Suppressor macrophage treated with lipopolysaccharide for 4 hours (primary cell): ENCODE measurements around the gene ETV5.

Source experiments
- DNase-seq: peaks from one replicate; pipeline ENCODE4 v3.0.0-alpha.2; 2020

The ETV5 gene

DNA sequence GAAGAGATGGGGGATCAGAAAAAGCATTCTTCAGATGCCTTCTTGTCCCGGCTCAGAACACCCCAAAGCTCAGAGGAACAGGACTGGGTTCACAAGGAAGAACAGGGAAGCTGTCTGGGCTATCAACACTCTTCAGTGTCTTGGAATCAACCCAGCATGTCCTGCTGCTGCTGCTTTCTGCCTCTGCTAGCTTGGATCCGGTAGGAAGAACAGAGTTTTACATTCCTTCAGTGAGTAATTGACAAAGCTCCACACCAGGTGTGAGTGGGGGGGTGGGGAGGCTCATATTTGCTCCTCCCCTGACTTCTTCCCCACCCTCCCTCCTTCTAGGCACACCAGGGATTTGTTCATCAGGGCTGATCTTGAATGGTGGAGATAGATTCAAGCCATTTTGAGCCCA, 13.1 kb upstream of the ETV5 start:
- no peak for DNase-seq

DNA sequence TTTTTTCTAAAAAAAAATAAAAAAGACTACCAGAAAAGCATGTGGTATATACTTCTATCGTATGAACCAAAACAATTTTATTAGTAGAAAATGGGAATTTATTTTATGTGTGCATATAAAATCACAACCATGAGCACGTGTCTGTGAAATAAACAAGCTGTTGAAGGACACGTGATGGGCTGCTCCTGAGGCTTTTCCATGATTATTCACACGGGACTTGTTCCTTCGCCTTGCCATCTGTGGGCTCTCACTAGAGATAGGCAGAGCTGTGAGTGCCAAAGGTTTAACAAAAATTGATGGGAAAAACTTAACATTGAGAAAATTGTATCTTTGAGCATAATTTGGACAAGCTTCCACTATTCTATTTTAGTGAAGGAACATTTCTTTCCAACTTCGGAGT, 12.4 kb upstream of the ETV5 start:
- DNase-seq: no peak

DNA sequence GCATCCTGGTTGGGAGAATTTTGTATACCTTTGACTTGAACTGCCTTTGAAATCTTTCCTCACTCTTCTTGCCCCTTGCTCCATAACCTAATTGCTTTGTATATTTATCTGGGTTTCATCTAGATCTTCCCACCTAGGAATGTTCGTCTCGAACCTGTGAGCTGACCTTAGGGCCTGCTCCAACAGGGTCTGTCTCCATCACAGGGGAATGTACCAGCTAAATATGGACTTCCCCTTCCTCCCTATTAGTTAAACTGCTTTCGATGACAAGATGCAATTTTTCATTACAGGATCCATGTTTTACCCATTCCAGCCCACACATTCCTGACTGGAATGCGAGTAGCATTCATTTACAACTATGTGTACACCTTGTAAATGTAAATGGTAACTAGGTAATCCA, 10.6 kb upstream of the ETV5 start:
- DNase-seq: no peak

DNA sequence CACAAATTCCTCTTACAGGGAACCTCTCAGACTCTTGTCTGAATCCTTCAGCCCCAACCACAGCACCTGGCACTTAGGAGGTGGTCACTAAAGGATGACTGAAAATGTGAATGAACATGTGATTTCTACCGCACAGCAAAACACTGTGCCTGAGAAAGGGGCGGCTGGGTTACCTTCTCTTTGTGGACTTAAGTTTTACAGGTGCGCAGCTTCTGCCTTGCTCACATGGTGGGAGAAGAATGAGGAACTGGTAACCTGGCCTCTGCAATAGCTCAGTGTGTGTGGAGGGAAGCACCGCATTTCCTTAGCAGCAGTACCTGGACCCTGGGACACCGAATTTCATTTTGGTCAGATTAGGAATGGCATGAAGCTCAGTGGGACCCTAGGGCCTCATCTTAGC, 9.8 kb upstream of the ETV5 start:
- no peak for DNase-seq

GRCh38 chr3:186117521-186118134, 8.7 kb upstream of the ETV5 start:
- no peak for DNase-seq

- peak; percentile 57 for DNase-seq
Measured at GRCh38 chr3:186115239-186115996, 6.5 kb upstream of the ETV5 start.

- DNase-seq: peak; percentile 76
Measured at GRCh38 chr3:186110975-186111974, 2.4 kb upstream of the ETV5 start.

DNA sequence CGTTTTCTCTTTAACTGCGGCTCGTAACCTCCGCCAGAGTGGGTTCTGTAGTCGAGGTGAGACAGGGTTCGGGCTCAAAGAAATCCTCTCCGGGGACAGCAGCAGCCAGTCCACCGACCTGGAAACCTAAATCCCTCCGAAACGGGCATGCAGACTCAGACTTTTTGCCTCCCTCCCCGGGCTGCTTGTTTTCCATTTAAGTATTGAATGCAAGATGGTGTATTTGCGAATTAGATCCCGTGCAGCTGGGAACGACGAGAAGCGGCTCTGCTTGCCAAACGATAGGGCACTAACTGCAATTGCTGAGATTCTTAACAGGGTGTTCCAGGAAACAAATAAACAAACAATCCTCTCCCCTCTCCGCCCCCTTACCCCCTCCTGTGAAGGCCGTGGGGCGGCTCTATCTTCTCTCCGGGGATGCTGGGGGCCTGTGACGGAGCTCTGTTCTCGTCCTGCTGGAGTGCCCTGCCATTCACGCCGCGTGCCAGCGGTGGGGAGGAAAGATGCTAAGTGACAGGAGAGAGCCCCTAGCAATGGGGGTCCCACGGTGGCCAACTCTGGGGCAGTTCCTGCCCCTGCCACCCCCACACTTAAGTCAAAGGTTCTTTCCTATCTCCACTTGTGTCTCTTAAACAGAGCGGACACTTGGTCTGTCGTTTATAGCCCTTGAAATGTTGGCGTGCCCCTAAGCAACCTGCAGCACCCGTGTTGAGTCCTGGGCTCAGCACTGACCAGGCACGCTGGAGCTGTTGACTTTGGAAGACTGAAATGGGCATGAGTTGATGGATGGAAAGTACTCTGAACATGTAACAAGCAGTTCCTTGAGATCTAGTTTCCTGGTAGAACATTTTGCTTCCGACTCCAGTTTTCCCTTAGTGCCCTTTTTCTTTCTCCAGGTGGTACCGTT, 1.3 kb upstream of the ETV5 start:
- no peak for DNase-seq

DNA sequence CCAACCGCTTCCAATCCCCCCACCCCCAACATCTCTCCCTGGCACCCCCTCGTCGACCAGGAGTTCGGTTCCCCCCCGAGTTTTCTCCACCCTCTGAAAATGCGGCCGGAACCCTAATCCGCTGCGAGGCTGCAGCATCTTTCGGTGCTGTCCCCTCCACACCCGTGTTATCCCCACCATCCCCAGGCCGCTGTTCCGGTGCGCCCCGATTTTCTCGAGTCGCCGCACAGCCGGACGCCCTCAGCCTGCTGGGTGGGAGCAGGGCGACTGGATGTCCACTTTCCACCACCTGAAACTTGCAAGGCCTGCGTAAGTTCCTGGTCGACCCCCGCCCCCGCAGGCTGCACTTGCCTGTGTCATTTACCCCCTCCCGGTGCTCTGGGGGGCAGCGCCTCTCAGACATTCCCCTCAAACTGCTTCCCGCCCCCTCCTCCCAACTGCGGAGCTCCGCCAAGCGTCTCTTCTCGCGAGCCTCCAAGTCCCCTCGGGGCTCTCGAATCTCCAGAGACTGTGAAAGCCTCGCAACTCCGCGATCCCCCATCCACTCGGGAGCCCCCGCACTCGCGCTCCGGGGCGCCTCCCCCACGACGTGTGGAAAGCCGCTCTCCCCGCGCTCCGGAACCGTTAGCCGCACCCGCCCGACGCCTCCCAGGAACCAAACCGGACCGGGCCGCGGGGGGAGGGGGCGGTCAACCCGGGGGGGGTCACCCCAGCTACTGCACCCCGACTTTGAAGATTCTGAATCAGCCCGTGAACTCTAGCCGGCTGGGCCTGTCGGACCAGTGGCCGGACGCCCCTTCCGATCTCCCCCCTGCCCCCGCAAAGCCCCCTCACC, 566 bp downstream of the ETV5 start:
- peak; percentile 44 for DNase-seq

- peak; percentile 58 for DNase-seq
Measured at GRCh38 chr3:186107215-186108105, 1.4 kb downstream of the ETV5 start.

GRCh38 chr3:186105543-186105942, 3.3 kb downstream of the ETV5 start:
- peak; percentile 62 for DNase-seq

GRCh38 chr3:186102687-186103086, 6.2 kb downstream of the ETV5 start:
- DNase-seq: no peak

GRCh38 chr3:186100398-186100797, 8.5 kb downstream of the ETV5 start:
- DNase-seq: no peak

DNA sequence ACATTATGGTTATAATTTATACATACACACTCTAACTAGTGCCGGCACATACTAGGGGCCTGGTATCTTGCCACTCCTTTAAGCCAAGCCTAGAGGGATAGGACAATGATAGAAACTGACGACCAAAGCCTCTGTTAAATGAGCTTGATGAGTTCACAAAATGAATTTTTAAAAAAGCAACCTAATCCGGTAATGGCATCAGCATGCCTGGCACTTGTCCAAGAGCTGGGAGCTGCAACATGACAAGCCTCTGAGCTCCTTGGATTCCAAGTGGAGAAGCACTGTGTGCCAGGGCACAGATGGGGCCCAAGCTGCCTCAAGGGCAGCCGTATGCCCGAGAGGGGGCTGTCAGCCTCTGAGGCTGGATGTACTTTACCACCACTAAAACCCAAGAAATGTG, 9.7 kb downstream of the ETV5 start:
- no peak for DNase-seq

- no peak for DNase-seq
Measured at GRCh38 chr3:186098740-186099139, 10.1 kb downstream of the ETV5 start.

DNA sequence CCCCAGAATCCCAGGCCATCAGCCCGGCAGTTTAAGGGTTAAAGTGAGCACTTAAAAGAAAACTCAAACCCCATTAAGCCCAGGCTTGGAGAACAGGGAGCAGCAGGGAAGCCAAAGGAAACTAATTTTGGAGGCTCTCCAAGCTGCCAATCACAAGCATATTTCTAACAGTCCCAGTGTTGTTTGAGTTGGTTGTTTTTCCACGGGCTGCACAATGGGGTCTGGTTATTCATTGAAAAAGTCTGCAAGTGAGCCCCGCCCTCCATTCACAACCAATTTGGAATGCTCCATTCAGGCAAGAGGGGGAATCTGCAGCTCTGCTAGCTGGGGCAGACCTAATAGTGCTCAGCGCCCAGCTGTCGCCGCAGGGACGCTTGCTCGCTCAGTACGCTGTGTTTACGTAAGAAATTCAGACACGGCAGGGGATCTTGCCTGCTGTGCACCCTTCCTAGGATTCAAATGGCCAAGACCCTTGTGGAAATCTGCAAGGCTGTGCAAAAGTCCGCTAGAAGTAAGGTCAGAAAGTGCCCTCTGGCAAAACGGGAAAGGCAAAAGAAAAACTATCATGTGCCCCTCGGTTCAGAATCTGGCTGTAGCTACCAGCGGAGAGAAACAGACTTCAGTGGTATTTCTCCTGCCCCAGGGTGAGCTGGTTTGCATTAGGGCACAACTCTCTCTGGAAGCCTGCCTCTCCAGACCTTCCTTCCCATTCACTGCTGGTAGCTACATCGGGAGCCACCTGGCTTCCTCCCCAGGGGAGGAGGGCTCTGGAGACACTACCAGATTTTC, 11.0 kb downstream of the ETV5 start:
- no peak for DNase-seq

DNA sequence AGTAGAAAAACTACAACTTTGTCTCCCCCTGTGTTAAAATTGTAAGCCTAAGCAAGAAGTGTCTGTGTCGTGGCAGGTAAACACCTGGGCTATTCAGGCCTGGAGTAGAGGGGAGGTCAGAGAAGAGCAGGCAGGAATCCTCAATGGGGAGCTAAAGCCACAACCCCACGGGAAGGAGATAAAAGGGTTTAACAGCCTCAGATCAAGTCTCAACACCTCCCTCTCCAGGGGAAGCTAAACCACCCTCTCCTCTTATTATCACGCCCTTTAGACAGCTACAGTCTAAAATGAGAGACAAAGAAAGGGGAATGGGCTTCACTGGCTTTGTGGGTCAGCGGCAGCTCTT, 11.6 kb downstream of the ETV5 start:
- no peak for DNase-seq

DNA sequence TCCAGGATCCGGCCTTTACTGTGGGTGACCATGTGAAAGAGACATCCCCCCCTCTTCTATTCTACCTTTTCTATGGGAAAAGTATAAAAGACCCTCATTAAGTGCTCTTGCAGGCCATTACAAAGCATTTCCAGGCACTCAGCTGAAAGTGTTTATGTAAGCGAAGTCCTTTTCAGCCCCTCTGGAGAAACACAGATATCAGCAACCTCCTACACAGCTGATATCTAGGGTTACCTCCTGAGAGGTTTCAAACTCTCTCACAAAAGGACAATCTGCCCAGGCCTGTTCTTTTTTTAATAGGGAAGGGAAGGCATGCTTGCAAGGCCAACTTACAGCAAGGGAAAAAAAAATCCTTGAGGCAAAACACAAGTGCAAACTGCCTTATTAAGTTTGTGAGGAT, 12.6 kb downstream of the ETV5 start:
- no peak for DNase-seq

- DNase-seq: peak; percentile 76
Measured at GRCh38 chr3:186095561-186096081, 13.3 kb downstream of the ETV5 start.
